MCF 10A (cell line): ENCODE data around the gene SCAMP2. TPM values are rescaled to one million over a fixed set of nuclear protein-coding genes. Genes with fewer than 3 reads are reported as not detected.

Experiments used
- BruUV-seq: library from RNA; stranded (reverse); fragments of 400-500 nt; replicated peaks from 2 replicates; lab custom pipeline; 2021; lab: Mats Ljungman, UMichigan
- CTCF ChIA-PET: fragments of 300-600 bp; sonication (Branson Sonifier 250); formaldehyde crosslinking; extraction: SDS; loops from one replicate; lab custom pipeline; 2021; ENCODE audit warnings: antibody characterized with exemption, inconsistent platforms; lab: Yijun Ruan, JAX
- POLR2A ChIA-PET: fragments of 300-600, 350-650 bp; sonication (Branson Sonifier 250); formaldehyde crosslinking; extraction: SDS; loops from one replicate; lab custom pipeline; 2020; ENCODE audit warnings: antibody characterized with exemption, inconsistent platforms; lab: Yijun Ruan, JAX
- DNase-seq: peaks from one replicate; pipeline ENCODE4 v3.0.0-alpha.2; 2018; ENCODE audit not compliant: unreplicated experiment
- H3K27ac Mint-ChIP-seq: one replicate; pipeline ENCODE4 v1.8.0; 2022; ENCODE audit warnings: mild to moderate bottlenecking, low read depth, mixed read lengths; ENCODE audit not compliant: unreplicated experiment
- H3K27me3 Mint-ChIP-seq: one replicate; pipeline ENCODE4 v1.8.0; 2022; ENCODE audit warnings: mixed read lengths; ENCODE audit not compliant: insufficient read depth, unreplicated experiment
- H3K36me3 Mint-ChIP-seq: one replicate; pipeline ENCODE4 v1.8.0; 2022; ENCODE audit warnings: mild to moderate bottlenecking, moderate library complexity, mixed read lengths; ENCODE audit not compliant: insufficient read depth, unreplicated experiment
- H3K4me1 Mint-ChIP-seq: one replicate; pipeline ENCODE4 v1.8.0; 2022; ENCODE audit warnings: mixed read lengths; ENCODE audit not compliant: insufficient read depth, unreplicated experiment
- H3K4me3 Mint-ChIP-seq: one replicate; pipeline ENCODE4 v1.8.0; 2022; ENCODE audit warnings: mild to moderate bottlenecking, moderate library complexity, mixed read lengths; ENCODE audit not compliant: unreplicated experiment
- H3K9me3 Mint-ChIP-seq: one replicate; pipeline ENCODE4 v1.8.0; 2022; ENCODE audit warnings: mixed read lengths; ENCODE audit not compliant: unreplicated experiment
- intact Hi-C: fragments of 100-400 bp; cut with micrococcal nuclease; formaldehyde crosslinking; loops from 2 replicates; pipeline ENCODE4 v1.14.1; 2022
- total RNA-seq: library from RNA; stranded (reverse); gene quantifications from 2 replicates; pipeline ENCODE4 v1.2.3, GENCODE V29; 2022
- TF ChIP-seq, protein P1 (sequence below): fragments of 200-600 bp; IDR thresholded peaks from one replicate; pipeline ENCODE4 v1.8.0; 2022; ENCODE audit warnings: antibody characterized with exemption, mild to moderate bottlenecking; ENCODE audit not compliant: unreplicated experiment

Gene SCAMP2
- total RNA-seq, 1 experiment from 2014 or later = 64.4 TPM

- Mint-ChIP-seq H3K9me3 (no peaks in the 10 kb centered on the region), H3K27ac (no peak overlapping the region), H3K4me3 (no peak overlapping the region), H3K36me3 (peaks cover 9% of the 10 kb centered on the region), H3K4me1 (peaks cover 26% of the 10 kb centered on the region), H3K27me3 (no peaks in the 10 kb centered on the region)
- ChIA-PET POLR2A (interaction anchor here (1.3 to 1.7 kb wide), 2 partner anchors 22 to 42 kb away, joined by 4 to 5 read pairs; partner anchors contain the start of gene FAM219B), CTCF (interaction anchor here (0.7 to 0.8 kb wide), 2 partner anchors 36 to 337 kb away, joined by 3 read pairs; partner anchors contain the start of gene C15orf39)
- BruUV-seq = no TSS peak
- no peak for DNase-seq
- intact Hi-C loops = no loop called here
- TF ChIP-seq, protein P1, sequence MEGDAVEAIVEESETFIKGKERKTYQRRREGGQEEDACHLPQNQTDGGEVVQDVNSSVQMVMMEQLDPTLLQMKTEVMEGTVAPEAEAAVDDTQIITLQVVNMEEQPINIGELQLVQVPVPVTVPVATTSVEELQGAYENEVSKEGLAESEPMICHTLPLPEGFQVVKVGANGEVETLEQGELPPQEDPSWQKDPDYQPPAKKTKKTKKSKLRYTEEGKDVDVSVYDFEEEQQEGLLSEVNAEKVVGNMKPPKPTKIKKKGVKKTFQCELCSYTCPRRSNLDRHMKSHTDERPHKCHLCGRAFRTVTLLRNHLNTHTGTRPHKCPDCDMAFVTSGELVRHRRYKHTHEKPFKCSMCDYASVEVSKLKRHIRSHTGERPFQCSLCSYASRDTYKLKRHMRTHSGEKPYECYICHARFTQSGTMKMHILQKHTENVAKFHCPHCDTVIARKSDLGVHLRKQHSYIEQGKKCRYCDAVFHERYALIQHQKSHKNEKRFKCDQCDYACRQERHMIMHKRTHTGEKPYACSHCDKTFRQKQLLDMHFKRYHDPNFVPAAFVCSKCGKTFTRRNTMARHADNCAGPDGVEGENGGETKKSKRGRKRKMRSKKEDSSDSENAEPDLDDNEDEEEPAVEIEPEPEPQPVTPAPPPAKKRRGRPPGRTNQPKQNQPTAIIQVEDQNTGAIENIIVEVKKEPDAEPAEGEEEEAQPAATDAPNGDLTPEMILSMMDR = no peak
Observed at GRCh38 chr15:74864296-74864695, 8.9 kb downstream of the SCAMP2 start.

DNA sequence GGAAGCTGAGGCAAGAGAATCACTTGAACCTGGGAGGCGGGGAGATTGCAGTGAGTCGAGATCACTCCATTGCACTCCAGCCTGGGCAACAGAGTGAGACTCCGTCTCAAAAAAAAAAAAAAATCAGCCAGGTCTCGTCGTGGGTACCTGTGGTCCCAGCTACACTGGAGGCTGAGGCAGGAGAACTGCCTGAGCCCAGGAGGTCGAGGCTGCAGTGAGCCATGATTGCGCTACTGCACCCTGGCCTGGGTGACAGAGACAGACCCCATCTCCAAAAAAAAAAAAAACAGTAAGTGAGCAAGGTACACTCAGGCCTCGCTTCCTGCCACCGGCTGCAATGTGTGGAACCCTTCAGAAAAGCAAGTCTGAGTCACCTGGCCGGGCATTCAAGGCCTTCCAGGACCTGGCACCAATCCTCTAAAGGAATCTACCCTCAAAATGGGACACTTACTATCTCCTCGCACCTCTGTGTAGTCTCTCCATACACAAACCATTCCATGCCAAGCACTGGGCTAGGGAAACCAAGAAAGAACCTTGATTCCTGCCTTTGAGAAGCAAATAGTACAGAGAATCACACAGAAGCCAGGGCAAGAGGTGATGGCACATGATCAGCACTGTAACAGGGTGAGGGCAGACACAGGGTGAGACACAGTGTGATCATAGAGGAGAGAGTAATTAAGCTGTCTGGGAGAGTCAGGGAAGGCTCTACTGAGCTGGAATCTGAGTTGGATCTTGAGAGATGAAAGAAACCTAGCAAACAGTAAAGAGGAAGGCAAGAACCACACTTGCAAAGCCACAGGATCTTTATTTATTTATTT is 9.7 kb downstream of the SCAMP2 start:
- H3K27ac Mint-ChIP-seq = peak overlapping the region; percentile 7
- peaks cover 25% of the 10 kb centered on the region for H3K4me1 Mint-ChIP-seq
- peaks cover 14% of the 10 kb centered on the region for H3K36me3 Mint-ChIP-seq
- peak; percentile 63 for DNase-seq
- TF ChIP-seq, protein P1 = no peak
- intact Hi-C loops = no loop called here
- no peak overlapping the region for H3K4me3 Mint-ChIP-seq
- ChIA-PET CTCF (interaction anchor here (0.7 to 0.8 kb wide), 2 partner anchors 37 to 338 kb away, joined by 3 read pairs; partner anchors contain the start of gene C15orf39), POLR2A (interaction anchor here (1.3 to 1.7 kb wide), 2 partner anchors 21 to 43 kb away, joined by 4 to 5 read pairs; partner anchors contain the start of gene FAM219B)
- no peaks in the 10 kb centered on the region for H3K27me3 Mint-ChIP-seq
- BruUV-seq = no TSS peak
- no peaks in the 10 kb centered on the region for H3K9me3 Mint-ChIP-seq

DNA sequence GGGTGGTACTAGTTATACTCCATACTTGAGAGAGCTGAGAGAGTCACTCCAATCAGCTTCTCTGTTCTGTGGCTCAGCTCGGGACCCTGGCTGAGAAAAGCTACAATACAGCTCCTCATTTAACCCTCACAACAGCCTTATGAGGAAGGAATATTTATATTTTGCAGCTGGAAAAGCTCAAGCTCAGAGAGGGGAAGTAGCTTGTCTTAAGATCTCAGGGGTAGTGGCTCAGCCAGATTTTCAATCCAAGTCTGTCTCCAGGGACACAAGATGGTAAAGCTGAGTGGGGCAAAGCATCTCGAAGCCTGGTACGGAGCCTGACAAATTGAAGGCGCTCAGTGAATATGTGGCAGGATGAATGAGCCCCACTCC is 14.8 kb downstream of the SCAMP2 start:
- TF ChIP-seq, protein P1 = no peak
- intact Hi-C loops = no loop called here
- no TSS peak for BruUV-seq
- no peaks in the 10 kb centered on the region for H3K9me3 Mint-ChIP-seq
- H3K27me3 Mint-ChIP-seq = no peaks in the 10 kb centered on the region
- no peak overlapping the region for H3K27ac Mint-ChIP-seq
- H3K4me3 Mint-ChIP-seq = no peak overlapping the region
- DNase-seq = no peak
- peaks cover 15% of the 10 kb centered on the region for H3K36me3 Mint-ChIP-seq
- H3K4me1 Mint-ChIP-seq = peaks cover under 1% of the 10 kb centered on the region
- CTCF ChIA-PET = interaction anchor here (0.8 to 1.8 kb wide), 3 partner anchors 9 to 58 kb away, joined by 3 to 4 read pairs (median 3); no protein-coding TSS in a partner anchor
- POLR2A ChIA-PET = interaction anchor here (0.7 to 4.2 kb wide), 3 partner anchors 9 to 48 kb away, joined by 3 to 19 read pairs (median 3); partner anchors contain the start of gene FAM219B
